Measurements from ENCODE around the gene BUB1. TPM values are rescaled to one million over a fixed set of nuclear protein-coding genes. Genes with fewer than 3 reads are reported as not detected.

The BUB1 gene
- total RNA-seq, 1 experiment from 2014 or later: 80.2 TPM

GRCh38 chr2:110675679-110676078 is 2.2 kb downstream of the BUB1 start:
- Histone ChIP-seq H3K27ac (ENCODE audit: low read depth, low read length) (no peak overlapping the region), H3K4me1 (ENCODE audit: control insufficient read depth in 1 of 2, insufficient read depth in 2 of 2, low read length in 2 of 2) (peaks cover 24 to 34% of the 10 kb centered on the region in 2 experiments), H3K9me2 (ENCODE audit: insufficient read depth) (no peaks in the 10 kb centered on the region), H3K4me3 (replicated peaks in 1 of 2; ENCODE audit: low read depth in 1 of 2, low read length in 2 of 2) (no peak overlapping the region), H2AFZ (ENCODE audit: low read depth, low read length, poor library complexity, severe bottlenecking) (no peak overlapping the region), H3K9ac (ENCODE audit: low read length) (no peak overlapping the region), H3K79me2 (ENCODE audit: insufficient read depth, low read length) (peaks cover 72% of the 10 kb centered on the region), H3K27me3 (ENCODE audit: insufficient read depth, low read length) (no peaks in the 10 kb centered on the region), H3K9me3 (ENCODE audit: control insufficient read depth in 1 of 2, insufficient read depth in 1 of 2, low read depth in 1 of 2, low read length in 2 of 2) (no peaks in the 10 kb centered on the region), H3K36me3 (ENCODE audit: control insufficient read depth in 1 of 2, insufficient read depth in 2 of 2, low read length in 2 of 2) (peaks cover 24 to 33% of the 10 kb centered on the region in 2 experiments), H4K20me1 (ENCODE audit: insufficient read depth) (peaks cover 4% of the 10 kb centered on the region; the same call in 1 of the 2 replicates), H3K4me2 (ENCODE audit: low read length) (peak overlapping the region; percentile 94; the same call in 1 of the 2 replicates)
- DNase-seq (ENCODE audit: low read depth, low spot score) (no peak), ATAC-seq (no peak)
- intact Hi-C loops (cut with micrococcal nuclease): loop anchor here (5.0 kb wide), 2 partner anchors 57 to 442 kb away; partner anchors contain the start of gene ACOXL
- ChIA-PET RAD21 (ENCODE audit: low non-redundant PET in 1 of 2, low total read pairs in 2 of 2, uncharacterized antibody in 2 of 2, unreplicated experiment in 2 of 2) (no interaction called here), POLR2A (no interaction called here), CTCF (no interaction called here)
- TF ChIP-seq POLR2AphosphoS5 (IDR thresholded peaks at IDR 0.05; ENCODE audit: low read depth, low read length): 0 out of 2 replicates have a peak, but pooled peaks have one; percentile 1
- TF ChIP-seq TCF7L2 (IDR thresholded peaks at IDR 0.05; ENCODE audit: borderline replicate concordance, extremely low read depth, insufficient read depth, insufficient read length): no peak
- BruUV-seq (replicated peaks): no TSS peak

DNA sequence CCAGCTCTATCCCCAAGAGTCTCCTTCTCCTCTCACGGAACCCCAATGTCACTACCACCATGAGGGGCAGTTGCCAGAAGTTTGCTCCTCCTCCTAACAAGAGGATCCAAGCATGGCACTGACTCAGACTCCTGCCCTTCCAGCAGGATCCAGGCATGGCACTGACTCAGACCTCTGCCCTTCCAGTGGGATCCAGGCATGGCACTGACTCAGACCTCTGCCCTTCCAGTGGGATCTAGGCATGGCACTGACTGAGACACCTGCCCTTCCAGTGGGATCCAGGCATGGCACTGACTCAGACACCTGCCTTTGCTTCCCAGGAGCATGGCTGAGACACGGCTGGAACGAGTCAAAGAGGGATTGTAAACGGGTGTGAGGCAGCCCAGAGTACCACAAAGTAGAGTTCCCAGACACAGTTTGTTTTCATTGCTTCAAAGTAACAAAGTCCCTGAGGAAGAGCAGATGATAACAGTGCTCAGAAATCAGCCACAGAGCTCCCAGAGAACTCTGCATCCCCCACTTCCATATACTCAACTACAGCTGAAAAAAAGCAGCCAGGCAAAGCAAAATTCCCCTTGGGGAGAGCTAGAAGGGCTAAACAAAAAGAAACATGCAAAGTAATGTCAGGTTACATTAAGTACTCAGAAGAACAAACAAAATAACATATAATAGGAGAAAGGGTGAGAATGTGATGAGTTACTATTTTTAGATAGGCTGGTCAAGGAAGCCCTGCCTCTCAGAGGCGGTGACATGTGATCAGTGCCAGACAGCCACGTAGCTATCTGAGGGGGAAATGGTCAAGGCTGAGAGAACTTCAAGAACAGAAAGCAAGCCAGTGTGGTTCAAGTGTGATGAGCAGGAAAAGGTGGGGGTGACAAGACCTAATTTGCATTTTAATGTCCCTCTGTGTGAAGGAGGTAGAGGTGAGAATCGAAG is 3.0 kb downstream of the BUB1 start:
- ATAC-seq (no peak), DNase-seq (ENCODE audit: low read depth, low spot score) (no peak)
- H3K4me1 ChIP-seq (ENCODE audit: control insufficient read depth in 1 of 2, insufficient read depth in 2 of 2, low read length in 2 of 2): peaks cover 24 to 34% of the 10 kb centered on the region in 2 experiments
- intact Hi-C loops (cut with micrococcal nuclease): loop anchor here (5.0 kb wide), 2 partner anchors 57 to 442 kb away; partner anchors contain the start of gene ACOXL
- H3K9me2 ChIP-seq (ENCODE audit: insufficient read depth): no peaks in the 10 kb centered on the region
- H2AFZ ChIP-seq (ENCODE audit: low read depth, low read length, poor library complexity, severe bottlenecking): no peak overlapping the region
- ChIA-PET RAD21 (ENCODE audit: low non-redundant PET in 1 of 2, low total read pairs in 2 of 2, uncharacterized antibody in 2 of 2, unreplicated experiment in 2 of 2) (no interaction called here), CTCF (no interaction called here), POLR2A (no interaction called here)
- H3K9me3 ChIP-seq (ENCODE audit: control insufficient read depth in 1 of 2, insufficient read depth in 1 of 2, low read depth in 1 of 2, low read length in 2 of 2): no peaks in the 10 kb centered on the region
- peak overlapping the region; percentile 15 for H3K4me2 ChIP-seq (ENCODE audit: low read length)
- H4K20me1 ChIP-seq (ENCODE audit: insufficient read depth): peaks cover 4% of the 10 kb centered on the region; the same call in 1 of the 2 replicates
- no peak overlapping the region for H3K4me3 ChIP-seq (replicated peaks in 1 of 2; ENCODE audit: low read depth in 1 of 2, low read length in 2 of 2)
- peaks cover 28 to 39% of the 10 kb centered on the region in 2 experiments for H3K36me3 ChIP-seq (ENCODE audit: control insufficient read depth in 1 of 2, insufficient read depth in 2 of 2, low read length in 2 of 2)
- TF ChIP-seq ZFX (IDR thresholded peaks at IDR 0.05) (no peak), SRF (IDR thresholded peaks at IDR 0.05; ENCODE audit: low read depth) (no peak), TCF7L2 (IDR thresholded peaks at IDR 0.05; ENCODE audit: borderline replicate concordance, extremely low read depth, insufficient read depth, insufficient read length) (no peak), EGR1 (IDR thresholded peaks at IDR 0.05; ENCODE audit: low read depth) (no peak), REST (IDR thresholded peaks at IDR 0.05; ENCODE audit: low read depth) (no peak), EZH2 (IDR thresholded peaks at IDR 0.05) (no peak)
- TF ChIP-seq, protein P1, sequence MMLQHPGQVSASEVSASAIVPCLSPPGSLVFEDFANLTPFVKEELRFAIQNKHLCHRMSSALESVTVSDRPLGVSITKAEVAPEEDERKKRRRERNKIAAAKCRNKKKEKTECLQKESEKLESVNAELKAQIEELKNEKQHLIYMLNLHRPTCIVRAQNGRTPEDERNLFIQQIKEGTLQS (IDR thresholded peaks at IDR 0.05): no peak
- no peaks in the 10 kb centered on the region for H3K27me3 ChIP-seq (ENCODE audit: insufficient read depth, low read length)
- peaks cover 74% of the 10 kb centered on the region for H3K79me2 ChIP-seq (ENCODE audit: insufficient read depth, low read length)
- BruUV-seq (replicated peaks): no TSS peak
- no peak overlapping the region for H3K9ac ChIP-seq (ENCODE audit: low read length)
- H3K27ac ChIP-seq (ENCODE audit: low read depth, low read length): peak overlapping the region; percentile 9; the same call in 1 of the 2 replicates
